Embryonic facial prominence (tissue), 1 donor: Measurements from ENCODE around the gene TUBGCP5.

Experiments
- DNase-seq: peaks from one replicate; pipeline ENCODE4 v3.0.0-alpha.2; 2016; ENCODE audit errors: extremely low spot score

Gene TUBGCP5

DNA sequence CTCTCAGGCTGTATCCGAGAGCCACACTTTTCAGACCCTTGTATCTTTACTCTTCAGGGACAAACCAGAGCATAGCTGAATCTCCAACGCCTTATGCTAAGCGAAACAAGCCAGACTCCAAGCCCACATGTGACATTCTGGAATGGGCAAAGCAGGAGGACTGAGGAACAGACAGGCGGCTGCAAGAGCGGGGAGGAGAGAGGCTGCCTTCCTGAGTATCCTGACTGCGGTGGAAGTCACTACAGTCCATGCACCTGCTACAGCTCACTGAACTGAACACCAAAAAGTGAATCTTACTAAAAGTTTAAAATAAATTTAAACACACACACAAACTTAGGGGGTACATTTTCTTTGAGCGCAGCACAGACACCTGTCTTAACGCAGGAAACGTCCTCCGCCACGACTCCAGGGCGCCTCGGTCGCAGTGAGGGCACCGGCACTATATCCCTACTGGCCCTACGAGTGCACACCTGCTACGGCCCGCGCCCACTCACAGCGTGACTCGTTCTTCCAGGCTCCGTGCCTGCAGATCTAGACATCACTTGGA, 60.6 kb downstream of the TUBGCP5 start:
- no peak for DNase-seq

DNA sequence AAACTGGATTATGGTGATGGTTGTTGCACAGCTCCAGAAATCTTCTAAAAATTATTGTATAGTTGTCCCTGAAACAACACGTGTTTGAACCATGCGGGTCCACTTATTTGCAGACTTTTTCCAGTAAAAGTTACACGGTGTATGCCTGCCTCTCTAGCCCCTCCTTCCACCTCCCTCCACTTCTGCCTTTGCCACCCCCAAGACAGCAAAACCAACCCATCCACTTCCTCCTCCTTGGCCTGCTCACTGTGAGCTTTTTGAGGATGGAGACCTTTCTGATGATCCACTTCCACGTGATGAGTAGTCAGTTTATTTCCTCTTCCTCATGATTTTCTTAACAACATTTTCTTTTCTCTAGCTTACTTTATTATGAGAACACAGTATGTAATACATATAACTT, 64.6 kb downstream of the TUBGCP5 start:
- no peak for DNase-seq

DNA sequence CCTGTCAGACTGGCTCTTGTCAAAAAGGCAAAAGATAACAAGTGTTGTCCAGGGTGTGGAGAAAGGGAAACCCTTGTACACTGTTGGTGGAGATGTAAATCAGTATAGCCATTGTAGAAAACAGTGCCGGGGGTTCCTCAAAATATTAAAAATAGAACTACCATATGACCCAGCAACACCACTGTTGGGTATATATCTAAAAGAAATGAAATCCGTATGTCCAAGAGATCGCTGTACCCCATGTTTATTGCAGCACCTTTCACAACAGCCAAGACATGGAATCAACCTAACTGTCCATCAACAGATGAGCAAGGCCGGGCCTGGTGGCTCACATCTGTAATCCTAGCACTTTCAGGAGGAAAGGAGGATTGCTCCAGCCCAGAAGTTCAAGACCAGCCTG, 65.4 kb downstream of the TUBGCP5 start:
- no peak for DNase-seq

DNA sequence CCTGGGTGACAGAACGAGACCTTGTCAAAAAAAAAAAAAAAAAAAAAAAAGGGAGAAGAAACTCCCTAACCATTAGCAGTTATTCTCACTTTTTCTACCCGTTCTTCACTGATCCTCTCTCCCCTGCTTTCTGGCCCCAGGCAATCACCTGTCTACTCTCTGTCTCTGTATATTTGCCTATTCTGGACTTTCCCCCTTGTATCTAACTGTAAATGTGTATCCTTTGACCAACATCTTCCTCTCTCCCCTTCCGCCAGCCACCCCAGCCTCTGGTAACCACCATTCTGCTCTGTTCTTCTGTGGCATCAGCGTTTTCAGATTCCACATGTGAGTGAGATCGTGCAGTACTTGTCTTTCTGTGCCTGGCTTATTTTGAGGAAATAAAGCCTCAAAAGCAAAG, 66.1 kb downstream of the TUBGCP5 start:
- no peak for DNase-seq

DNA sequence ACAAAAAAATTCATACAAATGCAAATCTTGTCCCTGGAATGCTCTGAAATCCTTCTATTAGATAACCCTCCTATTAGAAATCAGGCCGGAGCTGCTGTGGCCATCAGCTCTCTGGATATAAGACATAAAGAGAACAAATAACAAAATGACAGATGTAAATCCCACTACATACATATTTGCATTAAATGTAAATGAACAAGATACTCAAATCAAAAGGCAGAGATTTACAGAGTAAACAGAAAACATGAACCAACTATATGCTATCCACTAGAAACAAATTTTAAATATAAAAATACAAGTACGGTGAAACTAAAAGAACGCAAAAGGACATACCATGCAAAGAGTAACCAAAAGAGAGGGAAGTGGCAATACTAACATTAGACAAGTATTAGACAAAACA, 69.9 kb downstream of the TUBGCP5 start:
- no peak for DNase-seq

DNA sequence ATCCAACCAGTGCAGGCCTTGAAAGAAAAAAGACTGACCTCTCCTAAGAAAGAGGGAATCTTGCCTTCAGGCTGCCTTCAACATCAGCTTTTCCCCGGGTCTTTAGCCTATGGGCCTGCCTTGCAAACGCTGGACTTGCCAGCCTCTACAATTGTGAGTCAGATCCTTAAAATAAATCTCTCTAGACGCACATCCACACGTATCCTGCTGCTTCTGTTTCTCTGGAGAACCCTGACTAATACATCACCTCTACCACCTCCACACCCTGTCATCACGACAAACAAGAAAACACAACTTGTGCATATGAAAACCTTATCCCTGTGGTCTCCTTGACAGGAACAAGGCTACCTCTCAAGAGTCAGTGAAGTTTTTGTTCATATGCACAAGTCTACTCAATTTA, 71.0 kb downstream of the TUBGCP5 start:
- no peak for DNase-seq

DNA sequence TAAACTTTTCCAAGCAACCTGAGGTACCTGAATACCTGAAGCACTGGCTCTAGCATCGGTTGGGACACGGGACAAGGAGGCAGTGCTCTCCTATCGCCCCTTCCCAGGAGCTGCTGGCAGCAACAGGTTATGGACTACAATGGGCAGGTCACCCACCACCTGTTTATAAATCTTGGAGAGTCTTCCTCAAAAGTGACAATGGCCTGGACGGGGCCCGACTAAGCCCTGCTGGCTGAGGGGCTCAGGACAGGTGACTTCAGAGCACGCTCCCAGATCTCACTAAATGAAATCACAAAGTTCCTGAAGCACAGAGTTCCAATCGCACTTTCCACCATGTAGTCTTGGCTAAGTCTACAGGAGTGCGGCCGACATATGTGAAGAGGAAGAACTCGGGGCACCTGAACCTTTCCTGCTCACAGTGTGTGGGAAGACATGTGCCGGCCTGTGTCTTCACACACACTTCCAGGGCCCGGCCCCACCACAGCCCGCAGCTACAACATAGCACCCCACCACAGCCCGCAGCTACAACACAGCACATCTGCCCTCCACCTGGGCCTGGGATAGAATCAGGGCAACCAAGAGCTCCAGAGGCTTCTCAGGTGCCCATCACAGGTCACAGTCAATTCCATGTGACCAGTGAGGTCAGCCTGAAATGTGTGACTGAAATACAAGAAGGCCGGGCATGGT, 72.1 kb downstream of the TUBGCP5 start:
- DNase-seq, result no peak

DNA sequence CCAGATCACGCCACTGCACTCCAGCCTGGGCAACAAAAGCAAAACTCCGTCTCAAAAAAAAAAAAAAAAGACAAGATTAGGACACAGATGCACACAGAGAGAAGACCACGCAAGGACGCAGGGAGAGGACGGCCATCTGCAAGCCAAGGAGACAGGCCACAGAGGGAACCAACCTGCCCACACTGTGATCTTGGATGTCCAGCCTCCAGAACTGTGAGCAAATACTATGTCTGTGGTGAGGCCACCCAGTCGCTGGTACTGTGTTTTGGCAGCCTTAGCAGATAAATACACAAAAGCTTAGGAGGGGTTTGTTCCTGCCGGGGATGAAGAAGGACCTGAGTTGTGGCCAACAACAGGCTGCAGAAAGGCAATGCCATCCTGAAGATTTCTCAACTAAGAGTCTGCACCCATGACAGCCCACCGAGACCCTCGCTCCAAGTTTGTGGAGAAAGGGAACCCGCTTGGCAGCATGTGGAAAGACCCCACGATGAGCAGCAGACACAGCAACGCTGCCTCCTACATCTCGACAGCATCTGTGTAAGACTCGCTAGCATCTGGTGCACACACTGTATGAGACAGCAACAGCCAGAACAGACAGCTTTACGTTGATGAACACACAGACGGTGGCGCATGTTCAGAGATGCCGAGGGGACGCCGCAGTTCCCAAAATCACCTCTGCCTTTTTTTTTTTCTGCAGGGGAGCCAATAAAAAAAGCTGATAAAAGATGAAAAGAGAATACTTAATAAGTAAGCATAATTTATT, 72.9 kb downstream of the TUBGCP5 start:
- DNase-seq, result no peak

DNA sequence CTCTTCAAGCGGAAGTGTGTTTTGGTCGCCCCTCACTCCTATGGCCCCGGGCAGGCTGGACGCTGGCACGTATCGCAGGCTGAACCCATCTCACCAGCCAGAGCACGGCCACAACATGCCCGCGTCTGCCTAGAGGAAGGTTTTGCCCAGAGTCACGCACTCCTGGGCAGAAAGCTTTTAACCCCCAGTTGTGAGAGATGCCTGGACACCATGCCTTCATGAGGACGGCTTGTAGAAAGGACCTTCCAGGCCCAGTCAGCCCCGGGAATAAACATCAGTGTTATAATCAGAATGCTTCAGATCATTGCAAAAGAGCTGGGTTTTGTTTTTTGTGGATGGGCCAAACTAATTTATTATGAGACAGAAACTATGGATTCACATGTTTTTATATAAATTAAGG, 75.7 kb downstream of the TUBGCP5 start:
- DNase-seq, result no peak

DNA sequence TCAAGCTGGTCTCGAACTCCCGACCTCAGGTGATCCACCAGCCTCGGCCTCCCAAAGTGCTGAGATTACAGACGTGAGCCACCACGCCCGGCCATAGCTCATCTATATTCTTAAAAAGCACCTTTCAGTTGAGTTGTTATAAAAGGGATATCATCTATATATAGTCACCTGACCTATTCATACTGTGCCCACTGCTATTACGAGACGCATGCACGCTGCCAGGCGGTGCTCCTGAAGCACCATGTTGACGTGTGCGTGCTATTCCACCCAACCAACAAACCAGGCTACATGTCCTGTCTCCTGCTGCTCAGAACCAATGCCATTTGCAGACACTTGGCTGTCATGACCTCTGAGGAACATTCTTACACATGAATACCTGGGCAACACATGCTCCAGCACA, 76.8 kb downstream of the TUBGCP5 start:
- DNase-seq, result no peak

DNA sequence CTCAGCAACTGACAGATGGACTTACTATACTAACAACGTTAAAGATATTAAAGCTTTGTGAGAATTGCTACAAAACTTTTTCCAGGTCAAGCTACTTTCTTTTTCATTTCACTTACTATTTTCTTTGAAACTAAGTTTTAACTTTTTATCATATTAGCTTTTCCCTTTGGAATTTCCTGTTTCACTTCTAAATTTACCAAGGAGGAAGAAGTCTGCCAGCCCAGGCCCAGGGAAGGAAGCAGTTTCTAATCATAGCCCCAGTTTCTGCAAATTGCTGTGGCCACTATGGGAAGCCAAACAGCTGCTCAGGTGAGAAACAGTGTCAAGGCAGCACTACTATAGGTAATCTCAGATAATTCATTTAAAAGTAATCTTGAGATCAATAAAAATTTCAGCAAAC, 77.6 kb downstream of the TUBGCP5 start:
- DNase-seq, result no peak

DNA sequence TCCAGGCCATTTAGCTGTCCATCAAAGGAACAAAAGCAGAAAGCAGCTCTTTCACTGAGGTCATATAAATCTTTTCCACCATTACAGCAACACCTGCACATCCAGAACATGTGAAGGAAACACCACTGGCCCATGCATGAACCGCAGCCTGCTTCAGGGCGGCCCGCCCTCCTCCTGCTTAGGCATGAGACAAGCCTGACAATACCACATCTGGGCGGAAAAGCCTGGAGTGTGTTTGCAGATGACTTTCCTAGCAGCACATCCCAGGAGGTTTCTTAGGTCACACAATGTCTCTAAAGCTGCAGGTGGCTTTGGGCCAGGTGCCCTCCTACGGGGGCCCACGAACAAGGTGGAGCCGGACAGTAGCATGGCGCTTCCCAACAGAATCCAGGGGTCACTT, 78.8 kb downstream of the TUBGCP5 start:
- no peak for DNase-seq

DNA sequence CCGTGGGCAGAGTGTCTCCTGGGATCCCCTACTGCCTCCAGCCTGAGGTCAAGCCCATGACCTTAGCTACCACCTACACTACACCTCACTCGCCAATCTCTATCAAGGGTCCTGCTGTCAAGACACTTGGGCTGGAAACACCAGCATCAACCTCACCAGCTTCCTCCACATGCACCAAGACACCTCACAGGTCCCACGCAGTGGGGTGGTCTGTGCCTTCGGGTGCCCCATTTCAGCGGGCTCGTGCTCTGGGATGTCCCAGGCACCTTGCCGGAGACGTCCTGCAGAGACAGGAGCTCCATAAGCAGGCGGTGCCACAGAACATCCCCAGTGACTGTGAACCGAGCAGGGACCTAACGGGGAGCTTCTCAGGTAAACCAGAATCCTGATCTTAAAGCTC, 79.2 kb downstream of the TUBGCP5 start:
- no peak for DNase-seq

DNA sequence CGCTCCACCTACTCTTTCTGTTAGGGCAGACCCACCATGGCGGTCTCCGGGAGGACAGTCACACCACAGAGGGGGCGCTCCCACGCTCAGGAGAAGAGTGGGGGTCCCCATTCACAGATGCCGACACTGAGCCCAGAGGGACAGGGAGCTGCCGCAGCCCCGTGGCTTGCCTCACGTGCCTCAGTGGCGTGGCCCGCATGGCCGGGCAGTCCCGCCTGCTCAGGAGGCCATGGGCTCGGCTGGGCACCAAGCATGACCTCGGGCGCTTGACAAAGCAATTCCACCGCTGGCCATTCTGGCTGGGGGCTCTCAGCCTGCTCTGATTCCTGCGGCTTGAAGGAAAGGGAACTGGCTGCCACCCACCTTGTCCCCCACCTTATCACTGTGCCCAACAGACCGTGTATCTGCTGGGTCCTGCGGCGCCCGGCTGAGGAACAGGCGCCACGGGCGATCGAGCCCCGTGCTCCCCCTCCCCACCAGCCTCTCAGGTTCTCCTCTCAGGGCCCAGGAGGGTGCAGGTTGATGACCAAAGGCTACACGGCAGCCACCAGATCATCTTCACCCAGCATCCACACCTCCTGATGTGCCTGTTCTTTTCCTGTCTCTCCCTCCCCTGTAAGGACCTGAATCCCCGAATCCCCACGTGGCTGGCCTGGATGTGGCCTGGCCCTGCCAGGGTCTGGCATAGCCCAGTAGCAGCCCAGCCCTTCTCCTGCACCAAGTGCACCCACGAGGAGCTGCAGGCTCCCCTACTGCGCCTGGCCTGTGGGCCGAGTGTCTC, 79.9 kb downstream of the TUBGCP5 start:
- no peak for DNase-seq

DNA sequence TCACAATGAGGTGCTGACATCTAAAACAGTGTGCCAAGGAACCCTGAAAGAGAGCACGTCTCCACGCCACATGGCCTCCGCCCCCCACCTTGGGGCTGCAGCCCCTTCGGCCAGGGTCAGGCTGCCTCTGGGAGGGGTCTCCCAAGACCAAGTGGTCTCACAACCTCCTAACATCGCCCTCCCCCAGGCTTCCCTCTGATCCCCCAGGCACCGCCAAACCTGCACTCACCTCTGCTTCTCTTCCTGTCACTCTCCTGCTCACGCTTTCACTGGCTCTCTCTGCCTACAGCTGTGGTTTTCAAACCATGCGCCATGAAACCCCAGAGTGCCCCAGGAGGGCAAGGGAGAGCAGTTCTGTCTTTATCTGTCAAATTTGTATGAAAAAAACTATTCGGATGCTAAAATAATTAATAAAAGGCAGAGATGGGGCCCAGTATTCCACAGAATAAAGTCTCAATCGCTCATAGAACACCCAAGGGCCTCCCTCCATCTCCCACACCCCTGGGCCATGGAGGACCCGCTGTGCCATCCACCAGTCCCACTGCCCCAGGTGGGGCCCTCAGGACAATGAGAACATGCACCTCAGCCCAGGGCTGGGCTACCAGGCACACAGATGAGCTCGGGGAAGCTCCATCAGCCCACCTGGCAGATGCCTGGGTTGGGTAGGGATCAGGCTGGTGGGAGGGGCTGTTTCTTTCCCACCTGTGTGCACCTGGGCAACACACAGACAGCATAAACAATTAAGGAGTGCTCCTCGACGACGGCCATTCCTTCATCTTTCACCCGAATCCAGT, 80.7 kb downstream of the TUBGCP5 start:
- DNase-seq, result no peak

DNA sequence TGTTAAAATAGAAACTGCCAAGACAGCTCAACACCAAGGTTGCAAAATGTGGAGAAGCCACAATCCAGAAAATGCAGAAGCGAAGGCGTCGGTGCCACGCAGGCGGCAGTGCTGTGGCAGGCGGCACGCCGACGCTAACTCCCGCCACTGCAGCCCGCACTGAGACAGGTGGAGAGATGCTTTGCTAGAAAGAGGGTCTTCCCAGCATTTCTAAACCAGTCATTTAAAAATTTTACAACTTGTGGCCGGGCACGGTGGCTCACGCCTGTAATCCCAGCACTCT, 82.5 kb downstream of the TUBGCP5 start:
- DNase-seq, result no peak

DNA sequence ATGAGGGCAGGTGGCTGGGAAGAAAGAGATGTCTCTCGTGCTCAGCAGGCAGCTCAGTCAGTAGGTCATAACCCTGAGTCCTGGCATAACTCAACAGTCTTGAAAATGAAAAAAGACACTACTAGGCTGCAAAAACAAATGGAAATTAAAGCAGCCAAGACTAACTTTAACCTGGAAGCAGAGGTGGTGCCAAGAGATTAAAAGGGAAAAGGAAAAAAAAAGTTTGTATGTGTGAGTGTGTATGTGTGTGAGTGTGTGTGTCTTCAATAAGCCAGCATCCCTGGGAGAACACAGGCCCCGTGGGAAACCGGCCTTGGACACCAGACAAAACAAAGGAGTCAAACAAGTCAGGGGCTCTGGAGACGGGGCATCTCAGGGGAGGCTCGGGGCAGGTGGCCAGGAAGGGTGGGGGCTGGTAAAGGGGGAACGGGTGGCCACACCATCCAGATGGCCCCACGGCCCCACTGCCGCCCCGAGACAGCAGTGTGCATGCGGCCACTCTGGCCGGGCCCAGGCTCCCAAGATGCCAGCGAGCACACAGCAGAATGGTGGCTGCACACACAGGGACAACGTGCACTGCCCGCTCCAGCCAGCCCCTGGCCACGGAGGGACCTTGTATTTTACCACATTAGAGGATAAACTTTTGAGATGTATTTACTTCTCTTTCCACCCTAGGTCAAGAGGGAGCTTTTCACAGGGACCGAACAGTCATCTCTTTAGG, 83.0 kb downstream of the TUBGCP5 start:
- no peak for DNase-seq

DNA sequence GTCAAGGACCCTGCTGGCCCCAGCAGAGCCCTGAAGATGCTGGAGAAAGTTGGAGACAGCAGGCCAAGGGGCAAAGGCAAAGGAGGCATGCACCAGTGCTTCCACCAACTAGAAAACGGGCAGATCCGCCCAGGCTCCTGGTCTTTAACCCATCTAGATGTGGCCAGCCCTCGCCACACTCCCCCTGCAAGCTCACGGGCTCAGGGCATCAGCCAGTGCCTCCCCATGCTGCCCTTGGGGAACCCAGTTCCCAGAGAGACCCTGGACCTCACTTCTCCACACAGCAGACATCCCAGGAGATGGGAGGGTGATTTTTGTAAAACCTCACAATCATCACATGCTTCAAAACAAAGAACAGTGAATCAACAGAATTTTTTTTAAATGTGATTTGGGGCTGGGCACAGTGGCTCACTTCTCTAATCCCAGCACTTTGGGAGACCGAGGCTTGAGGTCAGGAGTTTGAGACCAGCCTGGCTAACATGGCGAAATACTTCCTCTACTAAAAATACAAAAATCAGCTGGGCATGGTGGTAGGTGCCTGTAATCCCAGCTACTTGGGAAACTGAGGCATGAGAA, 83.7 kb downstream of the TUBGCP5 start:
- no peak for DNase-seq

DNA sequence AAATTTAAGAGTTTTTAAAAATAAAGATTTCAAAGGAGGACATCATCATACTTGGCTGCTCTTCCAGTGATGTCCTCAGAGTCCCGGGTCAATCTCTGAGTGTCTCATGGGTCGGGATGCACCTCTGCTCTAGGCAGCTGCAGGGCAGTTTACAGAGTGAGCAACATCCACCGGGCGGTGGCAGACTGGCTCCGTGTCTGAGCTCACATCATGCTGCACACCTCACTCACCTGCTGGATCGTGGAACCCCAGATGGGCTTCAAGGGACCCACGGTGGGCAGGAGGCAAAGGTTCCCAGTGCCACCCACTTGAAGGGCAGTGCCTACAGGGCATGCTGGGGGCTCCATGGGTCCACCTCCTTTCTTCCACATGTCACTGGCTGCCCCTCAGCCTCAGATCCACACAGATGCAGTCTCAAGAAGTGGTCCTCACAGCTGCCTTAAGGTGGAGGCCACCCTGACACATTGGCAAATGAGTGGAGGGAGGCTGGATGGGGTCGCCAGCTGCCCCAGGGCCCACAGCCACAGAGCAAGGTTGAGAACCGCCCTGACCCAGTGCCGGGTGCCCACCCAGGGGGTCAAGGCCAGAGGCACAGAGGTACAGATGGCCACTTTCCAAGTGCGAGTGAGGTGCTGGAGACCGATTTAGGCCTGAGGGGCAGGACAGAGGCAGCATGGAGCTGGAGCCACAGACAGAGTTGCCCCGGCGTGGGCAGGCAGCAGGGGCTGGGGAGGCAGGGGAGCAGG, 84.4 kb downstream of the TUBGCP5 start:
- no peak for DNase-seq

DNA sequence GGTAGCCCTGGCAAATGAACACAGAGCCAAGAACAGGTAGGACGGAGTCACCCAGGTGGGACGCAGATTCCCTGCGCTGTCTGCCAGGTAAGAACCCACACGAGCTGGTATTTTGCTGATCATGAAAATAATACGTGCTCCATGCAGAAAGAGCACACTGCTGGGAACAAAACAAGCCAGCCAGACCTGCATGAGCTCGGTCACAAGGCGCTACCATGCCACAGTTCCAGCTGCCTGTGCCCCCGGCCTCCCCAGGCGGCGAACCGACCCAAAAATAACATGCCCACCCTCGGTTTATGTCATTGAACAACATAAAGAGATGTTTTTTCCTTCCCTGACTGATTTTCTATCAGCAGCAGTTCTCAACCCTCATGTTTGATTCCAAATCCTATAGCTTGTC, 85.0 kb downstream of the TUBGCP5 start:
- no peak for DNase-seq
